HuH-7.5 (cell line): ENCODE results near the gene SPP1.
"Not testable (repeated sequence)": the region's sequence is repeated elsewhere in the genome, so short reads cannot be mapped to it uniquely, and the experiment has no call there.

ENCODE experiments used
- DNase-seq: peaks from one replicate; pipeline ENCODE4 v3.0.0; 2011; ENCODE audit warnings: low spot score

Gene SPP1

DNA sequence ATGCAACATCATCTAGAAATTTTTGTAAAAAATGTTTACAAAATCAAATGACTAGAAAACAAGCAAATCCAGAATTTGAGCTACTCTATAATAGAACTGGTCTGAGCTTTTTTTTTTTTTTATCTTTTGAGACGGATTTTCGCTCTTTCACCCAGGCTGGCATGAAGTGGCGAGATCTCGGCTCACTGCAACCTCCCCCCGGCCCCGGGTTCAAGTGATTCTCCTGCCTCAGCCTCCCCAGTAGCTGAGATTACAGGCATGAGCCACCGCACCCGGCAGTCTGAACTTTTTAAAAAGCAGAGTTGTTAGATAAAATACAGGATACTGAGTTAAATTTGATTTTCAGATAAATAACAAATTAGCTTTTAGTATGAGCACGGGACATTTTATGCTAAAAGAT, 11.0 kb downstream of the SPP1 start:
- no peak for DNase-seq

DNA sequence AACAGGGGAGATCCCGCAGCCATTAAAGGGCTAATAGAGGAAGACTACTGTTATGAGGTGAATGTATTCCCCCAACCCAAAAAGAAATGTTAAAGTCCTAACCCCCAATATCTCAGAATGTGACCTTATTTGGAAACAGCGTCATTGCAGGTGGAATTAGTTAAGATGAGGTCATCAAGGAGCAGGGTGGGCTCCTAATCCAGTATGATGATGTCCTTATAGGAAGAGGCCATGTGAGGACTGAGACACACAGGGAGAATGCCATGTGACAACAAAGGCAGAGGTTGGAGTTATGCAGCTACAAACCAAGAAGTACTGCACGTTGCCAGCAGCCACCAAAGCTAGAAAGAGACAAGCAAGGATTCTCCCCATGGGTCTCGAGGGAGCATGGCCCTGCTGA, 14.3 kb downstream of the SPP1 start:
- no peak for DNase-seq

DNA sequence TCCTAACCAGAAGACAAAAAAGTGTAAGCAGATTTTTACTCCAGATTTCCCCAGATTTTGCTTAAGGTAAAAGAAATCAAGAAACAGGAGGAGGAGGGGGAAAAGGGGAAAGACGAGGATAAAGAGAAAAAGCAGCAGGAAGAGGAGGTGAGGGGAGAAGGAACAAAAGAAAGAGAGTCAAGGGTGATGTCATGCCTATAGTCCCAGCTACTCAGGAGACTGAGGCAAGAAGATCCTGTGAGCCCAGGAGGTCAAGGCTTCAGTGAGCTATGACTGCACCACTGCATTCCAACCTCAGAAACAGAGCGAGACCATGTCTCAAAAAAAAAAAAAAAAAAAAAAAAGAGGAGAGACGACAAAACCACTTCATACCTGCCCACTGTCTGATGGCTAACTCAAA, 19.9 kb downstream of the SPP1 start:
- no peak for DNase-seq

DNA sequence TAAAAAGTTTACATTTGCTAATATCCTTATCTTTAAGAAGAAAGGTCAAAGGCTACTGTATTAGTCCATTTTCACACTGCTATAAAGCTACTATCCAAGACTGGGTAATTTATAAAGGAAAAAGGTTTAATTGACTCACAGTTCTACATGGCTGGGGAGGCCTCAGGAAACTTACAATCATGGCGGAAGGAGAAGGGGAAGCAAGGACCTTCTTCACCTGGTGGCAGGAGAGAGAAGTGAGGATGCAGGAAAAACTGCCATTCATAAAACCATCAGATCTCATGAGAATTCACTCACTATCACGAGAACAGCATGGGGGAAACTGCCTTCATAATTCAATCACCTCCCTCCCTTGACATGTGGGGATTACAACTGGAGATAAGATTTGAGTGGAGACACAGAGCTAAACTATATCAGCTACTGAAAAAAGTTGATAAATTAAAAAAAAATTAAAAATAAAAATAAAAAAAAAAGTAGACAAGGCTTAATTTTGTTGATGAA, 23.7 kb downstream of the SPP1 start:
- DNase-seq, result not testable (repeated sequence)

DNA sequence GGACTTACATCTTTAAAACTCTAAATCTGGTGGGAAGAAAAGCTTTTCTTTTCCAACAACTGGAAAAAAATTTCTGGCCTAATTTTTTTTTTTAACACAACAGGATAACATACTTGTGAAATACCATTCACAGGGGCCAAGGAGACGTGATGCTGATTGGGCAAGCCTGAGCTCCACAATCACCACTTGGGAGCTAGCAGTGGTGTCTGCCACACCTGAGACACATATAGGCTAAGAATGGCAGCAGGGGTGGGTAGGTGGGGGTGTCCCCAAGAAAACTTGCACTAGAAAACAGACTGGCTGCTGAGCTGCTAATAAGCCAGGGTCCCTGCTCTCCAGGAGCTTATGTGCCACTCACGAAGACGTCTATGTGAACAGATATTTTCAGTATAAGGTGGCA, 26.4 kb downstream of the SPP1 start:
- DNase-seq, result no peak

DNA sequence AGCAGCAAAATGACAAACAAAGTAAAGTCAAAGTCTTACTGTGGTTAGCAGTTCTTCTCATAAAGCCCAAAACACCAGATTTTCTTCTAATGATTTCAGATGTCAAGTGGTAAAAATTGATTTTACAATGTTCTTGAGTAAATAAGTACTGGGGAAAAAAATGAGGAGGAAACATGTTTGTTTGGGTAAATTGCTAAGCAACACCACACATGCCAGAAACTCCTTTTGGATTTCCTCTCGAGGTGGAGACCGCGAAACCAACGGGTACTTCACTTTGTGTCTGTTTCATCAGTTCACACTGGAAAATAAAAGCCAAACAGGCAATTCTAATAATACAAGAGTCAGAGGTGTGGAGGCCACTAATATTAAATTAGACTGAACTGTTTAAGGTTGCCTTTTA, 27.3 kb downstream of the SPP1 start:
- no peak for DNase-seq

DNA sequence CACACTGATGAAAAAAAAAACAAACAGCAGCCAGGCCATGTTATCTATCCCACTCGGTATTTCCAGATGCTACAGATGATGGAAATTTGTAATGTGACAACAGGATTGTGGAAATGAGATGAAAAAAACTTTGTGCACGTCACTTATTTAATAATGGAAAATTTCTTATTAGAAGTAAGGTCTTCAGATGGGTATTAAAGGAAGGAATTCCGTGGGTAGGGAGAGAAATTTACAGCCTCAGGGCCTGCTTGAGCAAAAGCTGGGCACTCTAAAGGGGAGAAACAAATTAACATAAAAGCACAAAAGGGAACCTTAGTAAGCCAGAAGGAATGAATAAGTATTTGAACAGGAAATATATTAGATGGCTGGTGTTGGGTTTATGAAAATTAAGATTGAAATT, 27.7 kb downstream of the SPP1 start:
- no peak for DNase-seq

DNA sequence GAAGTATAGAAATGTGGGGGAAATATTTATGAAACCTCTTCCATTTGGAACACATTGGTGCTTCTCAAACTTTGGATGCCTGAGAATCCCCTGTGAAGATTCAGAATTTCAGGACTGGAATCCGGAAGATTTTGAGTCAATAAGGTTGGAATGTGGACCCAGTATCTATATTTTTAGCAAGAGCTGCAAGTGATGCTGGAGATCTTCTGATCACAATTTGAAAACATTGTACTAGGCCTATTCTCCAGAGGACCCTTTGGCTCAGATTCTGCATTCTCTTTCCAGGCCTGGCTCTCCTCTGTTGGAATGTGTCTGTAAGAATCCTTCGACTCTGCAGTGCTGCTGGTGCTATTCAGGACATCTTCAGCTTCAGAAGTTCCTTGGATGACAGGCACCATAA, 29.6 kb downstream of the SPP1 start:
- DNase-seq, result no peak

DNA sequence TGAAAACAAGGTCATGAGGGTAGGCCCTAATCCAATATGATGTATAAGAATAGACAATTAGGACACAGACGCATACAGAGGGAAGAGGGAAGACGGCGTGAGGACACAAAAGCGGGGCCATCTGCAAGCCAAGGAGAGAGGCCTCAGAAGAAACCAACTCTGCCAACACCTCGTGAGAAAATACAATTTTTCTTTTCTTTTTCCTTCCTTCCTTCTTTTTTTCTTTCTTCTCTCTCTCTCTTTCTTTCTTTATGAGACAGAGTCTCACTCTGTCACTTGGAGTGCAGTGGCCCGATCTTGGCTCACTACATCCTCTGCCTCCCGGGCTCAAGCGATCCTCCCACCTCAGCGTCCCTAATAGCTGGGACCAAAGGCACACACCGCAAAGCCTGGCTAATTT, 30.4 kb downstream of the SPP1 start:
- DNase-seq, result no peak

DNA sequence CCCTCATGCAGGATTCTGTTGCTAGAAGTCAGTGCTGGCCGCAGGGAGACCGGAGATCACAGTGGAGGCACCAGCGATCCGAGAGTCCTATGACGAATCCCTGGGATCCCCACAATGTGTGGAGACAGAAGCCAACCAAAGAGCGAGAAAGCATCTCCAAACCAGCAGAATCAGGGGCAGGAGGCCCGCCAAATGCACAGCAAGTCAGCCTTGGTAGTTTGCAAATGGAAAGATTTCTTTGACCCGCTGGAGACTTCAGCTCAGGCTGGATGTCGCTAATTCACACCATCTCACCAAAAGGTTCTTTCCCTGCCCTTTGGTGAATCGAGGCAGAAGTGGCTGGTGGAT, 31.4 kb downstream of the SPP1 start:
- no peak for DNase-seq

DNA sequence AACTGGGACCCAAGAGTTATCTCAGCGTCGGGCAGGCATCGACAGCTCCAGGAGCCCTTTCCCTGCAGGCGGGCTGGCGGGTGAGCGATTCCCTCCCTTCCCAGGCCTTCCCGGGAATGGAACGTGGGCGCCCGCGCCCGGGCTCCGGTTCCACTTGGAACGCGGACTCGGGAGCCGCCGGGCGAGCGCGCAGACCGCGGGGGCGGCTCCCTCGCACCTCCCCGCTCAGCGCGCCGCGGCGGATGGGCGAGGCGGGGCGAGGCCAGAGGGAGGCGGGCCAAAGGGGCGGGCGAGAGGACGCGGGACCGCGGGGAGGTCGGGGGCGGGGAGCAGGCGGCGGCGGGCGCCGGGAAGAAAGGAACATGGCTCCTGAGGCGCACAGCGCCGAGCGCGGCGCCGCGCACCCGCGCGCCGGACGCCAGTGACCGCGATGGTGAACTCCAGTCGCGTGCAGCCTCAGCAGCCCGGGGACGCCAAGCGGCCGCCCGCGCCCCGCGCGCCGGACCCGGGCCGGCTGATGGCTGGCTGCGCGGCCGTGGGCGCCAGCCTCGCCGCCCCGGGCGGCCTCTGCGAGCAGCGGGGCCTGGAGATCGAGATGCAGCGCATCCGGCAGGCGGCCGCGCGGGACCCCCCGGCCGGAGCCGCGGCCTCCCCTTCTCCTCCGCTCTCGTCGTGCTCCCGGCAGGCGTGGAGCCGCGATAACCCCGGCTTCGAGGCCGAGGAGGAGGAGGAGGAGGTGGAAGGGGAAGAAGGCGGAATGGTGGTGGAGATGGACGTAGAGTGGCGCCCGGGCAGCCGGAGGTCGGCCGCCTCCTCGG, 32.0 kb downstream of the SPP1 start, which contains the start of gene PKD2:
TSS of gene PKD2 (plus strand) at position 332 of the 818 bp plus-strand sequence. CDS start at position 431, 99 bp downstream.
- DNase-seq, result peak; percentile 66

DNA sequence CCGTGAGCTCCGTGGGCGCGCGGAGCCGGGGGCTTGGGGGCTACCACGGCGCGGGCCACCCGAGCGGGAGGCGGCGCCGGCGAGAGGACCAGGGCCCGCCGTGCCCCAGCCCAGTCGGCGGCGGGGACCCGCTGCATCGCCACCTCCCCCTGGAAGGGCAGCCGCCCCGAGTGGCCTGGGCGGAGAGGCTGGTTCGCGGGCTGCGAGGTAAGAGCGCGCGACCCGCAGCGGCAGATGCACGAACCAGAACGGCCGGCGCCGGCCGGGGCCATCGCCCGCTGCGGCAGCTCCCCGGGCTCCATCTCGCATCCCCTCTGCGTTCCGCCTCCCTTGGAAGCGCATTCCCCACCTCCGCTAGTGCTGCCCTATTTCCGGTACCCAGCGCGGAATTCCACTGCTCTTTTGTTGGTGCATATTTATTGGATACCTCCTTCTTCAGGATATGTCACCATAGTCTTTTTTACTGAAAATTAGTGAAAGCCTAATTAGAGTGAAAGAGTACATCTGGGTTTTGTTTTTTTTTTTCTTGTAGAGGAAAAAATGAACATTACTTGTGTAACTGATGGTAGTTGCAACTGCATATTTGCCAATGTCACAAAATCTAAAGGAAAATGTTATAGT, 32.7 kb downstream of the SPP1 start:
- peak; percentile 58 for DNase-seq

DNA sequence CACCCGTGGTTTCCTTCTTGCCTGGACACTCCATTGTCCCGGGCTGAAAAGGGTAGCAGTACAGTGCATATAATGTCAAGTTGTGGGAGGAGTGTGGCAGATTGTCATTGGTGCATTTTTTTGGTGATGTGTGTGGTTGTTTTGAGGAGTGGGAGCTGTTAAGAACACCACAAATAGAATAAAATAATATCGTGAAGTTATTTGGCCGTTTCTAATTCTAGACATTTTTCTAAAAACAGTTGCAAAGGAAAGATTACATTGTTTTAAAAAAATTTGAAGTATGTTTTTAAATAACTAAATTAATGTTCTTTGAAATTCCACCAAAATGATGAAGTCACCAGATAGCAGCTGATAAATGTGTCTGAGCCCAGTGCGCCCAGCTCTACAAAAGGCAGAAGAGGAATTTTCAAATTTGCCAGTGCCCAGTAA, 33.2 kb downstream of the SPP1 start:
- DNase-seq, result no peak

DNA sequence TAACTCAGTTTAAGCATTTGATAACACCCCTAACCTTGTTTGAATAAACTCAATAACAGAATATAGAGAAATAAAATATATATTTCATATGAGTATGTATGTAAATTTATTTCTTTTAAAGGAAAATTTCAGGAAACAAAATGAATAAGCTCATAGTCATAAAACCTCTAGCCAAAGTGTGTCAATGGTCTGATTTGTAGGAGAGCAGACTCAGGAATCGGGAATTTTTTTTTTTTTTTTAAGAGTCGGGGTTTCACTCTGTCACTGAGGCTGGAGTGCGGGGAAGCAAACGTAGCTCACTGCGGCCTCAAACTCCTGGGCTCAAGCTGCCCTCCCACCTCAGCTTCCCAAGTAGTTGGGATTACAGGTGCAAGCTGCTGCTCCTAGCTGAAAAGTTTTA, 34.4 kb downstream of the SPP1 start:
- DNase-seq, result no peak

DNA sequence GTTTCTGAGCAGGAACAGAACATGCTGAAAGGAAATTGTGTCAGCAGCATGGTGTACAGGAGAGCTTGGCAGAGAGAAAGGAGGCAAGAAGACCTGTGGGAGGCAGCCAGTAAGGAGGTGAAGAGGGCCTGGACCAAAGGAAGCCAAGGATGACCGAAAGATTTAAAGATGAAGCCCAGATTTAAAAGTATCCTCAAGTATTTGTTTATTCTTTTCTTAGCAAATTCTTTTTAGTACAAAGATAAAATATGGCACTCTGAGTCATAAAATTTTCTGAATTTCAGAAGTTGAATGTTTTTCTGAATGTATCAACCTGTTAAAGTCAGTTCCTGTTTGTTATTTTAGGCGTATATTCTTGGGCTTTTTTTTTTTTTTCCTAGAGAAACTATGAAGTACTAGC, 35.5 kb downstream of the SPP1 start:
- DNase-seq, result no peak

DNA sequence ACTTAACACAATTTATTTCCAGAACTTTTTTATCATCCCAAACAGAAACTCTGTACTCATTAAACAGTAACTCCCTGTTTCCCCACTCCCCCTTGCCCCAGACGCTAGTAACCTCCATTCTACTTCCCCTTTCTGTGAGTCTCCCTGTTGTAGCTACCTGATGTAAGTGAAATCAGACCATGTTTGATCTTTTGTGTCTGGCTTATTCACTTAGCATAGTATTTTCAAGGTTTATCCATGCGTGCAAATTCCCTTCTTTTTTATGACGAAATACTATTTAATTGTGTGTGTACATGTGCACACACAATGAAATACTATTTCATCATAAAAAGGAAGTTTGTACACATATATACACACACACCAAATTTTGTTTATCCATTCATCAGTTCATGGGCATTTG, 37.1 kb downstream of the SPP1 start:
- no peak for DNase-seq

DNA sequence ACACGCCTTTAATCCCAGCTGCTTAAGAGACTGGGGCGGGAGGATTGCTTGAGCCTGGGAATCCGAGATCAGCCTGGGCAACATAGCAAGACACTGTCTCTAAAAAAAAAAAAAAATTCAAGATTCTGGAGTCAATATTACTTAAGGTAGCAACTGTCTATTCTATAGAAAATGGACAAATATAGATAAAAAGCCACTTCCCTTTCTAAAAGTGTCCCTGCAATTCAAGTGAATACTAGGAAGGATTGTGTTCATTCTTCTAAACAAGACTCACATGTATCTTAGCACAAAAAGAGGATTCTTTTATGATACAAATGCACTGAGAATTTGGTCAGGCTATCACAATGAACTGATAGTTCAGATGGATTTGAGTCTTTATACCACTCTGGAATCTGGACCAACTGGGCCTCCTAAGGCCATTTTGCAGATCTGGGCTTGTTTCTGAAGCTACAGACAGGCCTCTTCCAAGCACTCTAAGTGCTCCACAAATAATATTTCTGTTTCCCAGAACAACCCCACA, 38.9 kb downstream of the SPP1 start:
- DNase-seq, result no peak

DNA sequence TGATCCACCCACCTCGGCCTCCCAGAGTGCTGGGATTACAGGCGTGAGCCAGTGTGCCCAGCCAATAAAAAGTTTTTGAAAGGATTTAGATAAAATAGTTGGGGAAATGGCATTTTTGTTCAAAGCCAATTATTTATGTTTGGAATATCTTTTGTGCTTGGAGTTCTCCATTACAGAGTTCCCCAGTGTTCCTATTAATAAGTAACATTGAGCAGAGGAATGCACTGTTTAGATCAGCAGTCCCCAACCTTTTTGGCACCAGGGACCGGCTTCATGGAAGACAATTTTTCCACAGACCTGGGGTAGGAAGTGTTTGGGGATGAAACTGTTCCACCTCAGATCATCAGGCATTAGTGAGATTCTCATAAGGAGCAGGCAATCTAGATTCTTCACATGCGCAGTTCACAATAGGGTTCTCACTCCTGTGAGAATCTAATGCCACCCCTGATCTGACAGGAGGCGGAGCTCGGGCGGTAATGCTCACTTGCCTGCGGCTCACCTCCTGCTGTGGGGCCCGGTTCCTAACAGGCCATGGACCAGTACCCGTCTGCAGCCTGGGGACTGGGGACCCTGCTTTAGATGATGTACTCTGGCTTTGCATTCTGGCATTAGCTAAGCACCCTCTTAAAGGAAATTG, 40.3 kb downstream of the SPP1 start:
- DNase-seq, result no peak

DNA sequence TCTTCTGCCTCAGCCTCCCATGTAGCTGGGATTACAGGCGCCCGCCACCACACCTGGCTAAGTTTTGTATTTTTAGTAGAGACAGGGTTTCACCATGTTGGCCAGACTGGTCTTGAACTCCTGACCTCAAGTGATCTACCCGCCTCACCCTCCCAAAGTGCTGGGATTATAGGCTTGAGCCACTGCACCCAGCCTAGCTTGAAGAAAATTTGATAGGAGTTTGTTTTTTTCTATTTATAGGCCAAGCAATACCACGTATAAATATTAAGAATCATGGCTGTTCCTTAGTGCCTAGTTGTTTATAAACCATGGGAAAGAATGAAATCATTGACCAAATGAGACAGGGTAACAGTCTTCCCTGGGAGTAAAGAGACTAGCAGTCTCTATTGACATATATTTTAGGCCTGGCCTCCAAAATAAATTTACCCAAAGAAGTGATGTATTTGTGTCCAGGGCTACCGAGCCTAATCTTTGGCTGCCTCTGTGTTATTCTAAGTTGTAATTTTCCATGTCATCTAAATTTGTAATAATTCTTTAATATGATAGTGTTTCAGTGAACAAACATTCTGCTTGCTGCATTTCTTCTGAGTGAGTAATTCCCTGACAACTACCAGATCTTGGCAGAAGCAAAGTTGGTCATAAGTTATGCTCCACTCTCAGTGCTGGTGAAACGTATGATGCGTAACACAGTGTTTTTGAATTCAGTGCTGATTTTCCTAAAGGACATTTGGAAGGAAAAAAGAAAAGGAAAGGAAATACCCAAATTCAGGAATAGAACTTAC, 42.2 kb downstream of the SPP1 start:
- DNase-seq, result no peak

DNA sequence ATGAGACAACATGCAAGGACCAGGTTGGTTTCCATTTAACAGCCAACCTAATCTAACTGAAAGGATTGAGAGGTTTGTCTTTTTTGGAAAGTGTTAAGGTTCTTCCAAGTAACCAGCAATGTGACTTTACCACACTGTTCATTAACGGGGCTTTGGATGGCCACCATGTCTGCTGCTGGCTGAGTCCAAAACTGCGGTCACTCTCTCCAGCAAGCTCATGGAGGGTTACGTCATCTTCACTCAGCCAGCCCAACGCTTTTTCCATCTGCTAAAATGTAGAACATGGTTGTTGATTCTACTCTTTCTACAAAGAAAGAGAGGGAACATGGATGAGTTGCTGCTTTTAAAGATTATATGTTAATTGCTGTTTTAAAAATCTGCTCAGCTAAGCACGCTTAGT, 43.0 kb downstream of the SPP1 start:
- DNase-seq, result no peak

DNA sequence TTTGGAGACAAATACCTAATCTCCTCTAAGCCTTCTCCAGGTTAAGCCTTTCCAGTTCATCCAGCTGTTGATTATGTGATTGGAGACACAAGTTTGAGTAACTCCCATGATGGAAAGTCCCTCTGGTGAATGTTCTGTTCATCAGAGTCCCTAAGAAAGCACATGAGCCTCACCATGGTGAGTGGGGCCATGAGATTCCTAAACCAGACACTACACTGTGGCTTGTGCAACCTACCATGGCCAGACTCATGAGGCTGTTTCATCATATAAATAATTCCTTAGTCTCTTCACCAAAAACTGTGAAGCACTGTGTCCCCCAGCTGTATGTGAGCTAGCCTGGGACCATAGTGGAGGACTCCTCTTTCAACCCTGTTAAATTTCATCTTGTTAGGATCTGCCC, 46.3 kb downstream of the SPP1 start:
- DNase-seq, result no peak

DNA sequence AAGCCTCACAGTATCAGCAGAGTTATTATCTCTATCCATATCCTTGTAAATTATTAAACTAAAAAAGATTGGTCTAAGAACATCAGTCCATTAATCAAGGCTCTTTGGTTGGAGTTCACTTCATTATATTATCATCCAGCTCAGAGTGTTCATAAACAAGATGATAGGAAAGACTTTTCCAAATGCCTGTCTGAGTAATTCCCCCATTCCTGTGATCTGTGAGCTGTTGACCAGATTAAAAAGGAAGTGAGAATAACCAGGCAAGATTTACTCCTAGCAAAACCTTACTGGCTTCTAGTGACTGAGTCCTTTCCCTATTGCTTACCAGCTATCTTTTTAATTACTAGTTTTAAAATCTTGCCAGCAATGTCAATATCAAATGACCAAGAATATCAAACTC, 46.8 kb downstream of the SPP1 start:
- DNase-seq, result no peak
